Gastroesophageal sphincter (tissue), 4 donors: Measurements from ENCODE around the gene ATP2C1. TPM values are rescaled to one million over a fixed set of nuclear protein-coding genes. Genes with fewer than 3 reads are reported as not detected.

Experiments used
- ATAC-seq: fragments of 150-250 bp; one replicate; pipeline ENCODE4 v1.9.1; 2016; ENCODE audit warnings: mild to moderate bottlenecking, moderate library complexity
- H3K27ac ChIP-seq, 4 donors: fragments of 200-600 bp; sonication (generic) in 3 of 4; 1 replicate in 3 of 4; 2 replicates in 1 of 4; pipeline ENCODE4 v1.5.1; 2016 to 2019
- H3K27me3 ChIP-seq: fragments of 200-600 bp; sonication (generic); one replicate; pipeline ENCODE4 v1.5.1; 2019
- H3K36me3 ChIP-seq, 2 donors: fragments of 200-600 bp; sonication (generic); one replicate each; pipeline ENCODE4 v1.5.1; 2019; ENCODE audit warnings: control low read depth in 1 of 2
- H3K4me1 ChIP-seq, 3 donors: fragments of 200-600 bp; sonication (generic); 1 replicate in 2 of 3; 2 replicates in 1 of 3; pipeline ENCODE4 v1.5.1; 2016 to 2019; ENCODE audit warnings: control low read depth in 2 of 3
- H3K4me3 ChIP-seq, 2 donors: fragments of 200-600 bp; sonication (generic); one replicate each; pipeline ENCODE4 v1.5.1; 2019; ENCODE audit warnings: mild to moderate bottlenecking in 1 of 2, moderate library complexity in 1 of 2
- H3K9me3 ChIP-seq, 3 donors: fragments of 200-600 bp; sonication (generic); one replicate each; pipeline ENCODE4 v1.5.1; 2017 to 2019; ENCODE audit warnings: control low read depth in 2 of 3
- CTCF ChIP-seq, 4 experiments: fragments of 200-600 bp in 2 of 4; fragments of 450-650 bp in 2 of 4; sonication (generic) in 1 of 4; IDR thresholded peaks; one replicate each; pipeline ENCODE4 v1.5.1; 2017 to 2019; ENCODE audit warnings: antibody characterized with exemption in 4 of 4, mild to moderate bottlenecking in 2 of 4, moderate library complexity in 2 of 4
- EP300 ChIP-seq: sonication (generic); formaldehyde crosslinking; IDR thresholded peaks from one replicate; pipeline ENCODE4 v1.6.1; 2017; ENCODE audit warnings: antibody characterized with exemption, mild to moderate bottlenecking
- POLR2A ChIP-seq, 2 donors: fragments of 450-650 bp; IDR thresholded peaks; one replicate each; pipeline ENCODE4 v1.6.1; 2017; ENCODE audit warnings: antibody characterized with exemption in 2 of 2, mild to moderate bottlenecking in 2 of 2, moderate library complexity in 1 of 2
- POLR2AphosphoS5 ChIP-seq: sonication (generic); formaldehyde crosslinking; IDR thresholded peaks from one replicate; pipeline ENCODE4 v1.6.1; 2017; ENCODE audit warnings: antibody characterized with exemption
- WGBS, 2 donors: methylation state at CpG; one replicate each; pipeline ENCODE4 v1.1.5; 2018; ENCODE audit warnings: low coverage in 1 of 2; 5-methylcytosine and 5-hydroxymethylcytosine counted together
- total RNA-seq, 4 donors: library from RNA; depleted of rRNA; stranded (reverse); fragments of >200 nt; gene quantifications; one replicate each; pipeline ENCODE4 v1.1.0, GENCODE V29; 2016

The ATP2C1 gene
- total RNA-seq, 4 donors from 2014 or later: 36.7 to 56.6 (median 44.8) TPM

GRCh38 chr3:130960139-130960795 lies 66.4 kb downstream of the ATP2C1 start:
- Histone ChIP-seq H3K4me1 (no peaks in the 10 kb centered on the region), H3K27me3 (no peaks in the 10 kb centered on the region), H3K4me3 (no peak overlapping the region), H3K27ac (no peak overlapping the region), H3K36me3 (peaks cover 0 to 72% of the 10 kb centered on the region in 2 donors), H3K9me3 (no peaks in the 10 kb centered on the region)
- ATAC-seq: no peak
- TF ChIP-seq POLR2AphosphoS5 (no peak), EP300 (no peak), CTCF (IDR thresholded peaks at IDR 0.05) (no peak), POLR2A (IDR thresholded peaks at IDR 0.05) (no peak)
- 94 to 97% methylated on average over 3 to 5 of the region's 5 CpGs for WGBS, 2 donors

- H3K4me3 ChIP-seq: no peak overlapping the region
- no peaks in the 10 kb centered on the region for H3K9me3 ChIP-seq
- peaks cover 0 to 76% of the 10 kb centered on the region in 2 donors for H3K36me3 ChIP-seq
- no peak overlapping the region for H3K27ac ChIP-seq
- no peak for TF ChIP-seq CTCF (IDR thresholded peaks at IDR 0.05)
- TF ChIP-seq EP300: no peak
- no peak for TF ChIP-seq POLR2A (IDR thresholded peaks at IDR 0.05)
- TF ChIP-seq POLR2AphosphoS5: no peak
- no peaks in the 10 kb centered on the region for H3K4me1 ChIP-seq
- H3K27me3 ChIP-seq: no peaks in the 10 kb centered on the region
- no peak for ATAC-seq
Measured at GRCh38 chr3:130961458-130961857, 67.6 kb downstream of the ATP2C1 start.

GRCh38 chr3:130963444-130963843 lies 69.6 kb downstream of the ATP2C1 start:
- Histone ChIP-seq H3K27ac (no peak overlapping the region), H3K36me3 (peaks cover 0 to 77% of the 10 kb centered on the region in 2 donors), H3K9me3 (no peaks in the 10 kb centered on the region), H3K4me3 (no peak overlapping the region), H3K27me3 (no peaks in the 10 kb centered on the region), H3K4me1 (no peaks in the 10 kb centered on the region)
- no peak for ATAC-seq
- TF ChIP-seq POLR2AphosphoS5 (no peak), POLR2A (IDR thresholded peaks at IDR 0.05) (no peak), CTCF (IDR thresholded peaks at IDR 0.05) (no peak), EP300 (no peak)
- WGBS, 2 donors: 68 to 94% methylated on average over 2 of the region's 2 CpGs

- Histone ChIP-seq H3K4me1 (no peaks in the 10 kb centered on the region), H3K4me3 (no peak overlapping the region), H3K27me3 (no peaks in the 10 kb centered on the region), H3K27ac (no peak overlapping the region), H3K36me3 (peaks cover 0 to 80% of the 10 kb centered on the region in 2 donors), H3K9me3 (no peaks in the 10 kb centered on the region)
- WGBS, 2 donors: 90 to 97% methylated on average over 3 of the region's 3 CpGs
- no peak for TF ChIP-seq CTCF (IDR thresholded peaks at IDR 0.05)
- no peak for TF ChIP-seq POLR2AphosphoS5
- no peak for TF ChIP-seq EP300
- no peak for TF ChIP-seq POLR2A (IDR thresholded peaks at IDR 0.05)
- ATAC-seq: no peak
Measured at GRCh38 chr3:130963878-130964277, 70.0 kb downstream of the ATP2C1 start.

GRCh38 chr3:130967281-130967680 lies 73.4 kb downstream of the ATP2C1 start:
- no peak overlapping the region for H3K27ac ChIP-seq
- no peaks in the 10 kb centered on the region for H3K4me1 ChIP-seq
- TF ChIP-seq CTCF (IDR thresholded peaks at IDR 0.05) (no peak), POLR2A (IDR thresholded peaks at IDR 0.05) (no peak), EP300 (no peak), POLR2AphosphoS5 (no peak)
- WGBS, 2 donors: 94 to 100% methylated on average over 2 of the region's 2 CpGs
- H3K27me3 ChIP-seq: no peaks in the 10 kb centered on the region
- no peak overlapping the region for H3K4me3 ChIP-seq
- H3K36me3 ChIP-seq: peaks cover 0 to 81% of the 10 kb centered on the region in 2 donors
- no peak for ATAC-seq
- no peaks in the 10 kb centered on the region for H3K9me3 ChIP-seq
